WTC11 (cell line): ENCODE measurements around the gene TMF1. TPM values are rescaled to one million over a fixed set of nuclear protein-coding genes. Genes with fewer than 3 reads are reported as not detected.

Source experiments
- ATAC-seq: fragments of 200-7000 bp; cut with Tn5 transposase; 2 replicates; pipeline ENCODE4 v1.10.0; 2021; ENCODE audit warnings: mild to moderate bottlenecking, moderate library complexity
- CTCF ChIA-PET: fragments of 300-600 bp; sonication (Branson Sonifier 250); formaldehyde crosslinking; loops from one replicate; lab custom pipeline; 2021; ENCODE audit warnings: antibody characterized with exemption; lab: Charles Lee
- POLR2A ChIA-PET: fragments of 350-600 bp; sonication (Branson Sonifier 250); formaldehyde crosslinking; loops from one replicate; lab custom pipeline; 2021; ENCODE audit warnings: antibody characterized with exemption; lab: Charles Lee
- DNase-seq: peaks from one replicate; pipeline ENCODE4 v3.0.0; 2021; ENCODE audit warnings: low spot score
- H3K27ac Mint-ChIP-seq: 2 replicates; pipeline ENCODE4 v1.8.0; 2021; ENCODE audit warnings: mixed read lengths
- H3K27me3 Mint-ChIP-seq: 2 replicates; pipeline ENCODE4 v1.8.0; 2021; ENCODE audit warnings: low read depth, mild to moderate bottlenecking, moderate library complexity, mixed read lengths
- H3K36me3 Mint-ChIP-seq: 2 replicates; pipeline ENCODE4 v1.8.0; 2021; ENCODE audit warnings: mixed read lengths
- H3K4me1 Mint-ChIP-seq: 2 replicates; pipeline ENCODE4 v1.8.0; 2022; ENCODE audit warnings: mixed read lengths
- H3K4me3 Mint-ChIP-seq: 2 replicates; pipeline ENCODE4 v1.8.0; 2021; ENCODE audit warnings: mild to moderate bottlenecking, moderate library complexity, mixed read lengths
- H3K9me3 Mint-ChIP-seq: 2 replicates; pipeline ENCODE4 v1.8.0; 2021; ENCODE audit warnings: mixed read lengths
- AR ChIP-seq: fragments of 250-450 bp; sonication (Bioruptor Pico); IDR thresholded peaks from 2 replicates; pipeline ENCODE4 v1.9.0; 2021; ENCODE audit warnings: mild to moderate bottlenecking
- ATF1 ChIP-seq: sonication (generic); formaldehyde crosslinking; IDR thresholded peaks from 2 replicates; pipeline ENCODE4 v1.8.1; 2023; ENCODE audit warnings: mild to moderate bottlenecking, moderate library complexity, missing genetic modification reagents
- ATF2 ChIP-seq: sonication (generic); formaldehyde crosslinking; IDR thresholded peaks from 2 replicates; pipeline ENCODE4 v1.8.1; 2022; ENCODE audit warnings: low read depth, missing genetic modification reagents, borderline replicate concordance
- ATF6 ChIP-seq: sonication (generic); formaldehyde crosslinking; IDR thresholded peaks from 2 replicates; pipeline ENCODE4 v1.8.1; 2023; ENCODE audit warnings: mild to moderate bottlenecking, missing genetic modification reagents
- CREB1 ChIP-seq: sonication (generic); formaldehyde crosslinking; IDR thresholded peaks from 2 replicates; pipeline ENCODE4 v1.8.0; 2023; ENCODE audit warnings: mild to moderate bottlenecking, missing genetic modification reagents
- GTF2I ChIP-seq: fragments of 250-450 bp; sonication (Bioruptor Pico); conservative IDR thresholded peaks from 2 replicates; pipeline ENCODE4 v1.4.0; 2021; ENCODE audit warnings: mild to moderate bottlenecking
- JUN ChIP-seq: sonication (generic); formaldehyde crosslinking; IDR thresholded peaks from 2 replicates; pipeline ENCODE4 v1.8.0; 2023; ENCODE audit warnings: mild to moderate bottlenecking, missing genetic modification reagents
- KAT7 ChIP-seq: sonication (generic); formaldehyde crosslinking; IDR thresholded peaks from 2 replicates; pipeline ENCODE4 v1.8.1; 2023; ENCODE audit warnings: missing genetic modification reagents, mild to moderate bottlenecking, borderline replicate concordance
- MYBL2 ChIP-seq: sonication (generic); formaldehyde crosslinking; IDR thresholded peaks from 2 replicates; pipeline ENCODE4 v1.8.1; 2023; ENCODE audit warnings: mild to moderate bottlenecking, moderate library complexity, missing genetic modification reagents
- RELA ChIP-seq: sonication (generic); formaldehyde crosslinking; IDR thresholded peaks from 2 replicates; pipeline ENCODE4 v1.8.1; 2022; ENCODE audit warnings: missing genetic modification reagents, mild to moderate bottlenecking, borderline replicate concordance
- SP1 ChIP-seq: sonication (generic); formaldehyde crosslinking; conservative IDR thresholded peaks from 2 replicates; pipeline ENCODE4 v1.8.1; 2022; ENCODE audit warnings: missing genetic modification reagents
- TCF7 ChIP-seq: sonication (generic); formaldehyde crosslinking; IDR thresholded peaks from 2 replicates; pipeline ENCODE4 v1.8.0; 2022; ENCODE audit warnings: mild to moderate bottlenecking, low read depth, missing genetic modification reagents, moderate library complexity
- ZNF138 ChIP-seq: sonication (generic); formaldehyde crosslinking; conservative IDR thresholded peaks from 2 replicates; pipeline ENCODE4 v1.8.1; 2022; ENCODE audit warnings: mild to moderate bottlenecking, moderate library complexity, missing genetic modification reagents
- ZNF263 ChIP-seq: sonication (generic); formaldehyde crosslinking; IDR thresholded peaks from 2 replicates; pipeline ENCODE4 v1.8.1; 2022; ENCODE audit warnings: low read depth, mild to moderate bottlenecking, moderate library complexity, missing genetic modification reagents
- ZNF423 ChIP-seq: fragments of 250-450 bp; sonication (Bioruptor Pico); IDR thresholded peaks from 2 replicates; pipeline ENCODE4 v2.1.2; 2022; ENCODE audit warnings: mild to moderate bottlenecking, moderate library complexity
- total RNA-seq: library from RNA; stranded (reverse); gene quantifications from 3 replicates; pipeline ENCODE4 v1.2.3, GENCODE V29; 2021

The TMF1 gene
- total RNA-seq, 1 experiment from 2014 or later, result 23.9 TPM

GRCh38 chr3:69082361-69082760 lies 30.2 kb upstream of the TMF1 start (continued):
- TF ChIP-seq AR (CRISPR knock-in tag), result no peak
- no peak for TF ChIP-seq ZNF423 (CRISPR knock-in tag)

- DNase-seq (no peak), ATAC-seq (no peak)
- Mint-ChIP-seq H3K9me3 (no peaks in the 10 kb centered on the region), H3K27me3 (no peaks in the 10 kb centered on the region), H3K27ac (peak overlapping the region; percentile 76; the same call in 1 of the 2 replicates), H3K4me1 (peaks cover 52% of the 10 kb centered on the region), H3K4me3 (0 out of 2 replicates have a peak overlapping the region, but pooled peaks have one; percentile 27), H3K36me3 (peaks cover 4% of the 10 kb centered on the region)
- ChIA-PET CTCF (no interaction called here), POLR2A (interaction anchor here (0.6 to 1.4 kb wide), 2 partner anchors 29 to 206 kb away, joined by 3 read pairs; partner anchors contain the start of gene TMF1)
- no peak for TF ChIP-seq TCF7
- TF ChIP-seq ZNF138 (CRISPR knock-in tag), result no peak
- no peak for TF ChIP-seq ATF2 (CRISPR knock-in tag)
- no peak for TF ChIP-seq CREB1 (CRISPR knock-in tag)
- TF ChIP-seq, all 79 proteins: peak for 0
These were observed 29.6 kb upstream of the TMF1 start for GRCh38 chr3:69081583-69082262.

- no peaks in the 10 kb centered on the region for H3K9me3 Mint-ChIP-seq
- peaks cover 45% of the 10 kb centered on the region for H3K4me1 Mint-ChIP-seq
- peak within 1 kb of the TSS; percentile 74 for H3K27ac Mint-ChIP-seq
- DNase-seq, result peak; percentile 88
- peaks cover 5% of the 10 kb centered on the region for H3K36me3 Mint-ChIP-seq
- POLR2A ChIA-PET, result no interaction called here
- TF ChIP-seq ZNF263, result no peak
- 0 out of 2 replicates have a peak, but pooled peaks have one; percentile 50 for TF ChIP-seq SP1 (CRISPR knock-in tag)
- peak; percentile 85 for ATAC-seq
- H3K4me3 Mint-ChIP-seq, result peak within 1 kb of the TSS; percentile 87
- CTCF ChIA-PET, result no interaction called here
- no peaks in the 10 kb centered on the region for H3K27me3 Mint-ChIP-seq
These were observed 28.2 kb upstream of the TMF1 start, which contains the start of gene UBA3 for GRCh38 chr3:69080233-69080920. TSS of gene UBA3 (minus strand) at chr3:69080365. CDS start at chr3:69080353, 12 bp downstream.

- Mint-ChIP-seq H3K9me3 (no peaks in the 10 kb centered on the region), H3K4me1 (peaks cover 43% of the 10 kb centered on the region), H3K36me3 (peaks cover 5% of the 10 kb centered on the region), H3K27me3 (no peaks in the 10 kb centered on the region), H3K4me3 (peak overlapping the region; percentile 87), H3K27ac (peak overlapping the region; percentile 74)
- POLR2A ChIA-PET, result interaction anchor here (0.8 kb wide), 1 partner anchor 66 kb away, joined by 3 read pairs; the partner anchor contains the start of gene EOGT
- CTCF ChIA-PET, result no interaction called here
- ATAC-seq, result peak; percentile 36
- DNase-seq, result peak; percentile 21
- TF ChIP-seq ZNF423 (CRISPR knock-in tag) (peak; percentile 48), MYBL2 (CRISPR knock-in tag) (no peak), RELA (no peak), GTF2I (CRISPR knock-in tag) (no peak), JUN (CRISPR knock-in tag) (no peak), KAT7 (0 out of 2 replicates have a peak, but pooled peaks have one; percentile 30), ATF1 (CRISPR knock-in tag) (no peak), ATF6 (CRISPR knock-in tag) (no peak)
- TF ChIP-seq, all 79 proteins: peak for 2
These were observed 27.4 kb upstream of the TMF1 start for GRCh38 chr3:69079269-69080159.
